ENCODE measurements around the gene TYK2. TPM values are rescaled to one million over a fixed set of nuclear protein-coding genes. Genes with fewer than 3 reads are reported as not detected.

TYK2 gene
- total RNA-seq, 2 donors from 2014 or later = 76.3 to 148 TPM

DNA sequence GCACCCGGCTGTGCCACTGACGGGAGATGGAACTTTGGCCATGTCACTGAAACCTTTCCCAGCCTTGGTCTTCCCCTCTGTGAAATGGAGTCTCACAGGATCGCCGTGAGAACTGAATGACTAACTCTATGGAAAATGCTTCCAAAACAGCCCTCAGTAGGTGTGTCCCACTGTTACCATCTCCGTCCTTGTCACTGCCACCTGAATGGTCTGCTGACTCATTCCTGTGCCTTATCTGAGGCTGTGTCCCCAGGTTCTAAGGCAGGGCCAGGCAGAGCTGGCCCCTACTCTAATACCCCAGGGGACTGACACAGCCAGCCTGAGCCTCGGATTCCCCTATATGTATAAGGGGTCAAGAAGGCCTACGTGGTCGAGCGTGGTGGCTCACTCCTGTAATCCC lies 18.4 kb upstream of the TYK2 start:
- Histone ChIP-seq H3K27me3 (no peaks in the 10 kb centered on the region), H3K27ac (no peak overlapping the region), H3K4me3 (no peak overlapping the region), H3K4me1 (peaks cover 13% of the 10 kb centered on the region), H3K36me3 (peaks cover 8% of the 10 kb centered on the region), H3K9me3 (no peaks in the 10 kb centered on the region), H3K9ac (ENCODE audit: low read depth in 2 of 2, low read length in 2 of 2) (no peak overlapping the region)
- intact Hi-C loops (cut with DNase I) = no loop called here
- no peak for DNase-seq
- TF ChIP-seq, protein P1, sequence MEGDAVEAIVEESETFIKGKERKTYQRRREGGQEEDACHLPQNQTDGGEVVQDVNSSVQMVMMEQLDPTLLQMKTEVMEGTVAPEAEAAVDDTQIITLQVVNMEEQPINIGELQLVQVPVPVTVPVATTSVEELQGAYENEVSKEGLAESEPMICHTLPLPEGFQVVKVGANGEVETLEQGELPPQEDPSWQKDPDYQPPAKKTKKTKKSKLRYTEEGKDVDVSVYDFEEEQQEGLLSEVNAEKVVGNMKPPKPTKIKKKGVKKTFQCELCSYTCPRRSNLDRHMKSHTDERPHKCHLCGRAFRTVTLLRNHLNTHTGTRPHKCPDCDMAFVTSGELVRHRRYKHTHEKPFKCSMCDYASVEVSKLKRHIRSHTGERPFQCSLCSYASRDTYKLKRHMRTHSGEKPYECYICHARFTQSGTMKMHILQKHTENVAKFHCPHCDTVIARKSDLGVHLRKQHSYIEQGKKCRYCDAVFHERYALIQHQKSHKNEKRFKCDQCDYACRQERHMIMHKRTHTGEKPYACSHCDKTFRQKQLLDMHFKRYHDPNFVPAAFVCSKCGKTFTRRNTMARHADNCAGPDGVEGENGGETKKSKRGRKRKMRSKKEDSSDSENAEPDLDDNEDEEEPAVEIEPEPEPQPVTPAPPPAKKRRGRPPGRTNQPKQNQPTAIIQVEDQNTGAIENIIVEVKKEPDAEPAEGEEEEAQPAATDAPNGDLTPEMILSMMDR (IDR thresholded peaks at IDR 0.05) = no peak

DNA sequence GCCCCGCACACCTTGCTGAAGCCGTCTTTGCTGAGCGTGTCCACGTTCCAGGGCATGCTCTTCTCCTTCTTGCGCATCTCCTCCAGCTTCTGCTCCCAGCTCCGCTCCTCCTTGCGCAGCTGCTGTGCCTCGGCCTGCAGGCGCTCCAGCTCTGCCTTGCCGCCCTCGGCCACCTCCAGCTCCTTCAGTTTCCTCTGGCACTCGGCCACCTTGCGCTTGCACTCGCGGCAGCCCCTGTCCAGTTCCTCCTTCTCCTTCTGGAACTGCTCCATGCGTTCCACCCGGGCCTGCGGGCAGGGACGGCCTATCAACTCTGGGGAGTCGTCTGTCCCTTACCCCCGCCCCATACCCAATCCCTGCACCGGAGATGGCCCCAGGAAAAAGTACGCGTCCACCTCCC lies 15.5 kb upstream of the TYK2 start:
- peaks cover 16% of the 10 kb centered on the region for H3K36me3 ChIP-seq

DNA sequence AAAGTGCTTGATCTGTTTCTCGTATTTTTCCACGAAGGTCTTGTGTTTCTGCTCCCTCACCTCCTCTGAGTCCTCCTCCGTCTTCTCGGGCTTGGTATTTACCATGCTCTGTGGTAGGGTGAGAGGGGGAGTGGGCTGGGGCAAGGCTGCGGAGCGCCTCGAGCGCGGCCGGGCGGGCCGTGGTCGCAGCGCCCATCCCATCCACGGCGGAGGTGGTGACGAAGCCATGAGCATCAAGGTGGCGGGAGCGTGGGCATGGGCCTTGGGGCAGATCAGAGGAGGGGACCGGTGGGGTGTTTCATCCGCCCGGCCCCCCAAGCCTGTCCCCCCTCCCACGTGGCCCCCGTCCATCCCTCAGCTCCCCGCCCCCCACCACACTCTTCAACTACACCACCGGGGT lies 15.1 kb upstream of the TYK2 start:
- intact Hi-C loops (cut with DNase I) = no loop called here
- DNase-seq = no peak
- Histone ChIP-seq H3K9me3 (no peaks in the 10 kb centered on the region), H3K9ac (ENCODE audit: low read depth in 2 of 2, low read length in 2 of 2) (no peak overlapping the region), H3K36me3 (peaks cover 16% of the 10 kb centered on the region), H3K4me3 (no peak overlapping the region), H3K4me1 (no peaks in the 10 kb centered on the region), H3K27ac (no peak overlapping the region), H3K27me3 (no peaks in the 10 kb centered on the region)
- TF ChIP-seq, protein P1 (IDR thresholded peaks at IDR 0.05) = no peak

More for the DNA sequence above, 15.5 kb upstream of the TYK2 start:
- H3K9me3 ChIP-seq = no peaks in the 10 kb centered on the region
- intact Hi-C loops (cut with DNase I) = no loop called here
- H3K27me3 ChIP-seq = no peaks in the 10 kb centered on the region
- peaks cover 2% of the 10 kb centered on the region for H3K4me1 ChIP-seq
- H3K9ac ChIP-seq (ENCODE audit: low read depth in 2 of 2, low read length in 2 of 2) = no peak overlapping the region
- DNase-seq = no peak
- H3K4me3 ChIP-seq = no peak overlapping the region
- H3K27ac ChIP-seq = no peak overlapping the region
- TF ChIP-seq, protein P1 (IDR thresholded peaks at IDR 0.05) = no peak

DNA sequence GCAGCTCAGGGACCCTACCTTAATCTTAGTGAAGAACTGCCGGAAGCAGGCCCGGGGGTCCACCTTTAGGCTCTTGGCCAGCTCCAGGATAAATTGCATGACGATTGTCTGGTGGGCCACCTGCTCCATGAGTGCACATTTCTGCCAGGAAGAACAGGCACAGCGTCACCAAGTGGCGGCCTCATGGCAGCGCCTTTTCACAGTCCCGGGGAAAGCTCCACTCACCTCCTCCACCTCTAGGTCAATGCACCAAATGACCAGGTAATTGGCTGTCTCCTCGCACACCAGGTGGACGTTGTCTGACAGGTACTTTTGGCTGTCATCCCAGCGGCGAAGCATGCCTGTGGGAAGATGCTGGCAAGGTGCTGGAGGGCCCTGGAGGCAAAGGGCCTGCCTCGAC lies 14.6 kb upstream of the TYK2 start:
- Histone ChIP-seq H3K27ac (no peak overlapping the region), H3K4me3 (no peak overlapping the region), H3K9ac (ENCODE audit: low read depth in 2 of 2, low read length in 2 of 2) (no peak overlapping the region), H3K36me3 (peaks cover 16% of the 10 kb centered on the region), H3K9me3 (no peaks in the 10 kb centered on the region), H3K27me3 (no peaks in the 10 kb centered on the region), H3K4me1 (no peaks in the 10 kb centered on the region)
- intact Hi-C loops (cut with DNase I) = no loop called here
- DNase-seq = no peak
- TF ChIP-seq, protein P1 (IDR thresholded peaks at IDR 0.05) = no peak

DNA sequence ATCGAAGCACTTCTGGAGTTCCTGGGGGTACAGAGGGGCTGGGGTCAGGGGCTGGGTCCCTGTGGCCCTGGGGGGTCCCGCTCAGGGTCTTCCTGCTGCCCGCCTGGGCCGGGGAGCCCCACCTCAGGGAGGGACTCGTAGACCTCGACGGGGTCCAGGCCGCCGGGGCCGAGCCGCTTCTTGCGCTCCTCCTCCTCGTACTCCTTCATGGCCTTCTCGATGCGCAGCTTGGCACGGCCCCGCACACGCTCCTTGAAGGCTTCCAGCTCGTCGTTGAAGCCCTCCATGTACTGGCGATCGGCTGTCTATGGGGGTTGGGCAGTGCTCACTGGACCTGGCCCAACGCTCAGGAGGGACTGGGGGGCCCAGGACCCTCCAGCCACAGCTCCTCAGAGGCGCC lies 12.8 kb upstream of the TYK2 start:
- H3K36me3 ChIP-seq = peaks cover 16% of the 10 kb centered on the region
- intact Hi-C loops (cut with DNase I) = no loop called here

More for the DNA sequence above, 12.8 kb upstream of the TYK2 start:
- Histone ChIP-seq H3K4me3 (no peak overlapping the region), H3K27me3 (no peaks in the 10 kb centered on the region), H3K9ac (ENCODE audit: low read depth in 2 of 2, low read length in 2 of 2) (no peak overlapping the region), H3K4me1 (no peaks in the 10 kb centered on the region), H3K27ac (no peak overlapping the region), H3K9me3 (no peaks in the 10 kb centered on the region)
- TF ChIP-seq, protein P1 (IDR thresholded peaks at IDR 0.05) = no peak
- no peak for DNase-seq

Data from colonic mucosa (tissue), 4 donors.